Activated naive CD8-positive, alpha-beta T cell treated with anti-CD3 and anti-CD28 coated beads, Interleukin-2, amount 50 U/mL, for 24 hours (primary cell): ENCODE results near the gene POLR3H.

ENCODE experiments used
- ATAC-seq: fragments of 150-1000 bp; cut with Tn5 transposase; one replicate; pipeline ENCODE4 v1.10.0; 2021
- DNase-seq: peaks from one replicate; pipeline ENCODE4 v3.0.0; 2021
- H3K27ac Mint-ChIP-seq: one replicate; pipeline ENCODE4 v1.8.0; 2021; ENCODE audit warnings: mild to moderate bottlenecking, mixed read lengths
- H3K27me3 Mint-ChIP-seq: one replicate; pipeline ENCODE4 v1.8.0; 2021; ENCODE audit warnings: mixed read lengths
- H3K36me3 Mint-ChIP-seq: one replicate; pipeline ENCODE4 v1.8.0; 2021; ENCODE audit warnings: low read depth, mixed read lengths
- H3K4me1 Mint-ChIP-seq: one replicate; pipeline ENCODE4 v1.8.0; 2021; ENCODE audit warnings: mixed read lengths
- H3K4me3 Mint-ChIP-seq: one replicate; pipeline ENCODE4 v1.8.0; 2021; ENCODE audit warnings: mild to moderate bottlenecking, moderate library complexity, mixed read lengths
- H3K9me3 Mint-ChIP-seq: one replicate; pipeline ENCODE4 v1.8.0; 2021; ENCODE audit warnings: mixed read lengths

The POLR3H gene

DNA sequence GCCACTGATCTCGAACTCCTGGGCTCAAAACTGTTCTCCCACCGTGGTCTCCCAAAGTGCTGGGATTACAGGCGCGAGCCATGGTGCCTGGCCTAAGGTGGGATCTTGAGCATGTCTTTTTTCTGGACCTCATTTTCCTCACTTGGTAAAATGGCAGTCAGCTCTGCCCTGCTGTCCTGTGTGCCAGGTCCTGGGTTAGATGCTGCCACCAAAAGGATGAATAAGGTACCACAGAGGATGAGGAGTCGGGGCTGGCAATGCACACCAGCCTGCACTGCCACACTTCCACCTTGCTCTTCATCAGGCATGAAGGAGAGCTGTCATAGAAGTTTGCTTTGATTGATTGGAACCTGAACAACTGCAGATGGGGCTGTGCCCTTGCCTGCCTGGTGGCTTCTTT is 43.1 kb downstream of the POLR3H start:
- H3K9me3 Mint-ChIP-seq: no peaks in the 10 kb centered on the region
- H3K4me3 Mint-ChIP-seq: no peak overlapping the region
- no peaks in the 10 kb centered on the region for H3K4me1 Mint-ChIP-seq
- H3K27ac Mint-ChIP-seq: no peak overlapping the region
- ATAC-seq (peak; percentile 80), DNase-seq (no peak)
- H3K27me3 Mint-ChIP-seq: no peaks in the 10 kb centered on the region
- H3K36me3 Mint-ChIP-seq: peaks cover 12% of the 10 kb centered on the region

DNA sequence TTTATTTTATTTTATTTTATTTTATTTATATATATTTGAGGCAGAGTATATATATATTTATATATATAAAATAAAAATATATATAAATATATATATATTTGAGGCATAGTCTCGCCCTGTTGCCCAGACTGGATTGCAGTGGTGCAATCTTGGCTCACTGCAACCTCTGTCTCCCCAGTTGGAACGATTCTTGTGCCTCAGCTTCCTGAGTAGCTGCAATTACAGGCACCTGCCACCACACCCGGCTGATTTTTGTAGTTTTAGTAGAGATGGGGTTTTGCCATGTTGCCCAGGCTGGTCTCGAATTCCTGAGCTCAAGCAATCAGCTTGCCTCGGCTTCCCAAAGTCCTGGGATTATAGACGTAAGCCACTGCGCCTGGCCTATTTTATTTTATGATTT is 44.0 kb downstream of the POLR3H start:
- Mint-ChIP-seq H3K4me3 (no peak overlapping the region), H3K4me1 (no peaks in the 10 kb centered on the region), H3K27ac (no peak overlapping the region), H3K9me3 (no peaks in the 10 kb centered on the region), H3K36me3 (peaks cover 9% of the 10 kb centered on the region), H3K27me3 (no peaks in the 10 kb centered on the region)
- no peak for ATAC-seq
- DNase-seq: no peak

DNA sequence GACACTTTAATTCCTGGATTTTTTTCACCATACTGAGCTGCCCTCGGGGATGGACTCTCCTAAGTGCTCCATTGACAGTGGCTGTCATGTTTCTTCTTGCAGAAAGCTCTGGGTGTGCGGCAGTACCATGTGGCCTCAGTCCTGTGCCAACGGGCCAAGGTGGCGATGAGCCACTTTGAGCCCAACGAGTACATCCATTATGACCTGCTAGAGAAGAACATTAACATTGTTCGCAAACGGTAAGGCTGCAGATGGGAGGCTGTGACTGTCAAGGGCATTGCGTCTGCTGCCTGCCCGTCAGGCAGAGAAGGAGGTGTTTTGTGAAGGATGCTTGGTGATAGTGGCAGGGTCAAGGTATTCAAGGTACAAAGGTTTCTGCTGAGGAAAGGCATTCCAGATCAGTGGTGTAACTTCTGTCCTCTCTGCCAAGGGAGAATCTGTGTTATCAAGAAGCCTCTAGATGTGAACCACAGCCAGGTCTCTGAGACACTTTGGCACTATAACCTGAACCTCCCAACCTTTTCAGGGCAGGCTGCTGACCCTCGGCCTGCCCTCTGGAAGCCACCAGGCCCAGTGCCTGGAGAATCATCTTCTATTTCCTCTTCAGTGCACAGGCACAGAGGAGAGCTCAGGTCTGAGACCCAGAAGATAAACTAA is 44.5 kb downstream of the POLR3H start:
- Mint-ChIP-seq H3K9me3 (no peaks in the 10 kb centered on the region), H3K36me3 (peaks cover 9% of the 10 kb centered on the region), H3K4me1 (no peaks in the 10 kb centered on the region), H3K4me3 (no peak overlapping the region), H3K27me3 (no peaks in the 10 kb centered on the region), H3K27ac (no peak overlapping the region)
- ATAC-seq (no peak), DNase-seq (no peak)

DNA sequence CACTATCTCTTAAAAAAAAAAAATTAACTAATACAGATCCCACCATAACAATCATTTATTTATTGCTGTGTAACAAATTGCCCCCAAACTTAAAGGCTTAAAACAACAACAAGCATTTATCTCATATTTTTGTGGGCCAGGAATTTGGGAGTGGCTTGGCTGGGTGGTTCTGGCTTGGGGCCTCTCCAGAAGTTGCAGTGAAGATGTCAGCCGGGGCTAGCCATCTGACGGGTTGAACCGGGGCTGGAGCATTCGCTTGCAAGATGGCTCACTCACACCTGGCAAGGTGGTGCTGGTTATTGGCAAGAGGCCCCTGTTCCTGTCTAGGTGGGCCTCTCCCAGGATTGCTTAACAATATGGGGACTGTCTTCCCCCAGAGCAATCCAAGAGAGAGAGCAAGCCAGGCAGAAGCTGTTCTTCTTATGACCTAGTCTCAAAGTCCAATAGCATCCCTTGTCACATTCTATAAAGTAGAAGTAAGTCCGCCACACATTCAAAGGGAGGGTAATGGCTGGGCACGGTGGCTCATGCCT is 45.9 kb downstream of the POLR3H start:
- Mint-ChIP-seq H3K4me3 (no peak overlapping the region), H3K27me3 (no peaks in the 10 kb centered on the region), H3K36me3 (peaks cover 9% of the 10 kb centered on the region), H3K27ac (no peak overlapping the region), H3K4me1 (no peaks in the 10 kb centered on the region), H3K9me3 (no peaks in the 10 kb centered on the region)
- ATAC-seq (no peak), DNase-seq (no peak)

DNA sequence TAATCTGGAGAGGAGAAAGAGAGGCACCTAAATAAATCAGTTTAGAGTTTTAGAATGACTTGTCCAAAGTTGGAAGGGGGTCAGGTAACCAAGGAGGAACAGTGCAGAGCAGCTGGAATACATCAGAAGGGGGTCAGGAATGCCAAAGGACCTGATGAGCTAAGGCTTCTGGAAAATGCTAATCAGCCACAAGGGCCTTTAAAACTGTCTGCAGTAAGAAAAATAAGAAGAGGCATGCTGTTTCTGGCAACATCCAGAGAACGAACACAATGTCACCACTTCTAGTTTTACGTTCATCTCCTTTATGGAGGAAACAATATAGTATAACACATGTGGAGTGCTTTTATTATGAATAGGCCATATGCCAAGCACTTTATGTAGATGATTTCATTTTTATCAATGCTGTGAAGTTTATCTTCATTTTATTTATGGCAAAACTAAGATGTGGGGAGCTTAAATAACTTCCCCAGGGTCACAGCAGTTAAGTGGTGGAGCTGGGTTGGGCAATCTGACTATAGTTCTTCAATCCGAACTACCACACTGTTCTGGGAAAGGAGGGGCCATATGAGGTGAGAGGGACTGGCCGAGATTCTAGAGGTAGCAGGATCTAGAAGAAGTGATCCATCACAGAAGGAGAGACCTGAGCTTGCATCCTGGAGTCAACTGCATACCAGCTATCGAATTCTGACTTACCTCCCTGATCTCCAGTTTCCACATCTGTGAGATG is 52.7 kb downstream of the POLR3H start:
- Mint-ChIP-seq H3K27ac (peak overlapping the region; percentile 44), H3K9me3 (no peaks in the 10 kb centered on the region), H3K4me3 (no peak overlapping the region), H3K4me1 (peaks cover 8% of the 10 kb centered on the region), H3K36me3 (peaks cover 2% of the 10 kb centered on the region), H3K27me3 (no peaks in the 10 kb centered on the region)
- DNase-seq: no peak
- no peak for ATAC-seq

DNA sequence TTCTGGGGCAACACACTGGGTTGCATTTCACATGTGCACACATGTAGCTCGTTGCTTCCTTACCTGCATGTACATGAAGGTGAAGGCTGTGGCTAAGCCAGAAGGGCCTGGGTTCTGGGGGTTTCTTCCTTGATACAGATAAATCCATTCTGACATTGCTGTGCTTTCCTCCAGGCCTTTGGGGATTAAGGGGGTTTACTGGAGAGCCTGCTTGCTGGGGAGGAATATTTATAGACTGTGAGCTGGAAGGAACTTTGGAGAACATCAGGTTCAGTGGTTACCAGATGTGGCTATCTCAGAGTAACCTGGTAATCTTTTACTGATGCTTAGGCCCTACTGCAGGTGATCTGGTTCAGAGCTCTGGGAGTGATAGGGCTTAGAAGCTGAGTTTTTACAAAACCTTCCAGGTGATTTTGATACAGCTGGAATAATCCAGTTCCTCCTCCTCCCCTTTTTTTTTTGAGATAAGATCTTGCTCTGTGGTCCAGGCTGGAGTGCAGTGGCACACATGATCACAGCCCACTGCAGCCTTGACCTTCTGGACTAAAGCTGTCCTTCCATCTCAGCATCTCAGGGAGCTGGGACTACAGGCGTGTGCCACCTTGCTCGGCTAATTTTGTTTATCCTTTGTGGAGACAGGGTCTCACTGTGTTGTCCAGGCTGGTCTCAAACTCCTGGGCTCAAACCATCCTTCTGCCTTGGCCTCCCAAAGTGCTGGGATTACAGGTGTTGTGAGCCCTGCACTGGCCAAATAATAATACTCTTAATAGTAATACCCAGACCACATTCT is 55.5 kb downstream of the POLR3H start:
- no peak for DNase-seq
- ATAC-seq: no peak
- Mint-ChIP-seq H3K27ac (no peak overlapping the region), H3K27me3 (no peaks in the 10 kb centered on the region), H3K4me3 (no peak overlapping the region), H3K4me1 (peaks cover 13% of the 10 kb centered on the region), H3K36me3 (peaks cover 5% of the 10 kb centered on the region), H3K9me3 (no peaks in the 10 kb centered on the region)

DNA sequence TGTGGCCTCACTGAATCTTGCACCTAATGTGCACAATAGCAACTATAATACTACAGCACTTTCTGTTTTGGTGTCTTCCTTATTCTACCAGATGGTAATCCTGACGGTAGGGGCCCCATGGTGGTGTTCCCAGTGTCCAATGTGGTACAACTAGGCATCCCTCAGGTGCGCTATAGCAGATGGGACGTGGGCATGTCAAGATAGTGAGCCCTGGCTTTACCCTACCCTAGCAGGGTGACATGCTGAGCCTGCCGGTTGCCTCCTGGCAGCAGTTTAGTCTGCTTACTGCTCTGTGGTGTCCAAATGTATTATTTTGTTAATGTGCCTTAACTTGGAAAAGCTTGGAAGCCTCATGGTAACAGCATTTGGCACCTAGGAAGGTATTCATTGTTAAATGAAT is 56.2 kb downstream of the POLR3H start:
- Mint-ChIP-seq H3K36me3 (peaks cover 5% of the 10 kb centered on the region), H3K27ac (no peak overlapping the region), H3K27me3 (no peaks in the 10 kb centered on the region), H3K9me3 (no peaks in the 10 kb centered on the region), H3K4me1 (peaks cover 15% of the 10 kb centered on the region), H3K4me3 (no peak overlapping the region)
- no peak for ATAC-seq
- DNase-seq: no peak

DNA sequence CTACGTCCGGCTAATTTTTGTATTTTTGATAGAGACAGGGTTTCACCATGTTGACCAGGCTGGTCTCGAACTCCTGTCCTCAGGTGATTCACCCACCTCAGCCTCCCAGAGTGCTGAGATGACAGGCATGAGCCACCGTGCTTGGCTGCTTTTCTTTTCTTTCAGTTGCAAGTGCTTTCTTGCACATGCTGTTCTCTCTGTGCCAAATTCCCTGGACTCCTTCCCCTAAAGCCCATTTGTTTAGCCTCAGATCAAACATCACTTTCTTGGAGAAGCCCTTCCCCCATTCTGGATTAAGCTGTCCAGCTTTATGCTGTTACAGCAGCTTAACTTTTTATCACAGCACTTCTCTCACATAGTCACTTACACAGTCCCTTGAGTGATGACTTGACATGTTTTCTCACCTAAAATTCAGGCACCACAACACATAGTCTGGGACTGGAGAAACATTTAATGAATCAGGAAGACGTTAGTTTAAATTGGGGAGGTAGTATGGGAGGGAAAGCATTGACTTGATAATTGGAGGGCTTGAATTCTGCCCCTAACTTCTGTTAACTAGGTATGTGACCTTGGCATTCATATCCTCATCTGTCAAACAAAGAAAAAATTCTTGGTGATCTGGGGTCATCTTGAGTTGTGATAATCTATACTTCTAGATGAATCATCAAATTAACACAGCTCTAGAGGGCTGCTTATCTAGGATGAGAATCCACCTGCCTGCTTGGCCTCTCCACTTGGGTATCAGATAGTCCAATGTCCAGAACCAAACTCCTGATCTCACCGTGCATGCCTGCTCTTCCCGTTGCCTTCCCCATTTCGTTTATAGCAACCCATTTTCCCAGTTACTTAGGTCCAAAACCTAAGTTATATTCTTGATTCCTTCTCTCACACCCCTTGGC is 57.0 kb downstream of the POLR3H start:
- Mint-ChIP-seq H3K4me3 (no peak overlapping the region), H3K27me3 (no peaks in the 10 kb centered on the region), H3K27ac (no peak overlapping the region)

DNA sequence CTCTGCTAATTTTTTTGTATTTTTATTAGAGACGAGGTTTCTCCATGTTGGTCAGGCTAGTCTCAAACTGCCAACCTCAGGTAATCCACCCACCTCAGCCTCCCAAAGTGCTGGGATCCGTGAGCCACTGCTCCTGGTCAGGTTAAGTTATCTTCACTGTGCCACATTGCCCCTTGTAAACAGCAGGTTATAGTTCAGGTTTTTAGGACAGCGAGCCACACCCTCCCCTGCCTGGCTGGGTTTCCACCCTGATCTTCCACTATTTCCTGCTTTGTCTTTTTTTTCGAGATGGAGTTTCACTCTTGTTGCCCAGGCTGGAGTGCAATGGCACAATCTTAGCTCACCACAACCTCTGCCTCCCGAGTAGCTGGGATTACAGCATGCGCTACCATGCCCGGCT is 59.2 kb downstream of the POLR3H start:
- Mint-ChIP-seq H3K9me3 (no peaks in the 10 kb centered on the region), H3K4me1 (peaks cover 36% of the 10 kb centered on the region)

More for the DNA sequence above, 57.0 kb downstream of the POLR3H start:
- H3K4me1 Mint-ChIP-seq: peaks cover 22% of the 10 kb centered on the region
- peaks cover 8% of the 10 kb centered on the region for H3K36me3 Mint-ChIP-seq
- H3K9me3 Mint-ChIP-seq: no peaks in the 10 kb centered on the region
- ATAC-seq (no peak), DNase-seq (no peak)

DNA sequence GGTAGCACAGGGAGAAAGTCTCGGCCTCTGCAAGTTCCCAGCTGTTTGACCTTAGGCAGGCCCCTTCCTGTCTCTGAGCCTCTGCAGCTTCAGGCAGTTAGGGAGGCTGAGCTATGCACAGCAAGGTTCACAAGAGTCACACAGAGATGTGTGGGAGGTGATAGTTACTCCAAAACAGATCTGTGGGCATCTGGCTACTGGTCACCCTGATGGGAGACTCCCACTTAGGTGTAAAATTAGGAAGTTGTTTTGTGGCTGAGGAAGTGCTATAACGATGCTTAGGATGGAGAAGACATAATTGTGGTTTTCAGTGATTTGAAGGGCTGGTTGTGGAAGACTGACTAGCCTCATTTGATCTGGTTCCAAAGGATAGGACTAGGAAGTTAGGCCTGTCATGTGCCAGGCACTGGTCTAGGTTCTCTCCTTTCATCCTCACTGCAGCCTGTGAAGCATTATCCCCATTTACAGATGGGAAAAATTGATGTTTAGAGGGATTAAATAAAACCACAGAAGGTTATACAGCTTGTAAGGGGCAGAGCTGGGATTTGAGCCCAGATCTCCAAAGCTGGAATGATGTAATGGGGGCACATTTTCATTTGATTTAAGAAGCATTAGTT is 61.8 kb downstream of the POLR3H start:
- peak; percentile 24 for ATAC-seq
- Mint-ChIP-seq H3K27me3 (no peaks in the 10 kb centered on the region), H3K4me3 (no peak overlapping the region), H3K27ac (no peak overlapping the region), H3K9me3 (no peaks in the 10 kb centered on the region), H3K36me3 (peaks cover 6% of the 10 kb centered on the region), H3K4me1 (peaks cover 54% of the 10 kb centered on the region)
- DNase-seq: no peak

More for the DNA sequence above, 59.2 kb downstream of the POLR3H start:
- no peak for DNase-seq
- no peaks in the 10 kb centered on the region for H3K27me3 Mint-ChIP-seq
- H3K4me3 Mint-ChIP-seq: no peak overlapping the region
- H3K36me3 Mint-ChIP-seq: peaks cover 8% of the 10 kb centered on the region
- no peak for ATAC-seq
- H3K27ac Mint-ChIP-seq: no peak overlapping the region

DNA sequence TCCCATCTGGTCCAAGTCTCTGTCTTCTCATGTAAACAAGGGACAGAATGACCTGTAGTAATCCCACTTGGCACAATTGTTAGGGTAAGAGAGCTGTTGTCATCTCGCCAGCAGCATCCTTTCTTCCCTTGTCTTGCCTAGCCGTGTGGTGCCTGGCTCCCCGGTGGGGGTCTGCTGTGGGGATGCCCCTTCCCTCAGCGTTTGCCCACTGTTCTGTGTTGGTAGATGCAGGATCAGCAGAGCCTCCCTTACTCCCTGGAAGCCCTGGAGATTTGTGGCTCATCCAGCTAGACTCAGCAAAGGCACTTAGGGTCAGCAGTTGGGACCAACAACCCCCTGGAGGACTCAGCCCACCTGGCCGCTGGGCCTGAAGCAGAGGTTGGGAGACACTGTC is 62.3 kb downstream of the POLR3H start:
- H3K27ac Mint-ChIP-seq: no peak overlapping the region
- no peak overlapping the region for H3K4me3 Mint-ChIP-seq
- peaks cover 50% of the 10 kb centered on the region for H3K4me1 Mint-ChIP-seq
- no peak for DNase-seq
- no peak for ATAC-seq
- no peaks in the 10 kb centered on the region for H3K9me3 Mint-ChIP-seq
- H3K27me3 Mint-ChIP-seq: no peaks in the 10 kb centered on the region
- H3K36me3 Mint-ChIP-seq: peaks cover 6% of the 10 kb centered on the region

DNA sequence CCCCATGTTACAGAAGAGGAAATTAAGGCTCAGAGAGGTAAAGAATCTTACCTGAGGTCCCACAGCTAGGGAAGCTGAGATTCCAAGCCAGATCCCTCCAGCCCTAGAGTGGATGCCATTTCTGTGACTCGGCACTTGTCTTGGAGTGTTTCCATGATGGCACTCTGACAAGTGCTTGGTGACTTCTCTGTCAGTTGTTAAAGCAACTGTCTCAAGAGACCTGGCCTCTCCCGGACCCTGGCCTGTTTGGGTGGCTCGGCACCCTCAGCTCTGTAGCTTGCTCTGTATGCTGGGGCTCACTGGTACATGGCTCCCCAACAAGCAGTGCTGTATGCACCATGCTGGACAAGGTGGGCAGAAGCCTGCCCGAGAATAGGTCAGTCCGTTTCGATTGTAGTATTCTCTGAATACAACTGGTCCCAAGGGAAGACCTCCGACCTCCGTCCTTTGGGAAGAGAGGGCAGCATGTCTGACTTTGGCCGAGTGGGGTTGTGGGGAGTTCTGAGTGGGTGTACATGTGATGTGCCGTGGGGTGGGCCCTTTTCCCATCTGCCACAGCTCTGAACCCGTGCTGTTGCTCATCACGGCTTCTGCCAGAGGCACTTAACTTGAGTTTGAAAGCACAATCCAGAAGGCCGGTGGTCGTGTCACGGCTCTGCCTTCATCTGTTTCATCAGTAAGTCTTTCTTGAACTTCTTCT is 63.0 kb downstream of the POLR3H start:
- Mint-ChIP-seq H3K9me3 (no peaks in the 10 kb centered on the region), H3K27ac (no peak overlapping the region), H3K27me3 (no peaks in the 10 kb centered on the region), H3K4me1 (peaks cover 51% of the 10 kb centered on the region), H3K36me3 (peaks cover 6% of the 10 kb centered on the region), H3K4me3 (no peak overlapping the region)
- no peak for ATAC-seq
- DNase-seq: no peak

DNA sequence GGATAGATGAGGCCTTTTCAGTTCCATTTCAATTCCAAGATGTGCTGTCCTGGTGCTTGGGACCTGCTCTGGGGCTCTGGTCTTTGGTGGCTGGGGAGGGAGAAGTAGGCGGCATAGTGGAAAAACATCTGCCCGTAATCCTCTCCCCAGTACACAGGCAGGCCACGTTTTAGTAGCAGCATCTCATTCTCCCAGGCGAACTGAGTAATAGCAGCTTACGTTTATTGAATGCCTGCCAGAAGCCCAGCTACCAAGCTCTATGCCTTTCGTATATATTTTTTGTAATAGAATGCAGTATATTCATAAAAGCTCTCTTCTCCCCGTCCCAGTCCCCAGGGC is 63.9 kb downstream of the POLR3H start:
- no peak for ATAC-seq
- Mint-ChIP-seq H3K36me3 (peaks cover 3% of the 10 kb centered on the region), H3K27me3 (no peaks in the 10 kb centered on the region), H3K4me3 (no peak overlapping the region), H3K4me1 (peaks cover 49% of the 10 kb centered on the region), H3K9me3 (no peaks in the 10 kb centered on the region), H3K27ac (no peak overlapping the region)
- no peak for DNase-seq
